PFSK-1 (cell line): ENCODE measurements around the gene PLEKHM1.
A peak's percentile ranks its signal among the peaks of the same experiment; 100 is the strongest.

Experiments used
- FOXP2 ChIP-seq: optimal IDR thresholded peaks from 2 replicates; pipeline ENCODE3; 2011; ENCODE audit warnings: borderline replicate concordance, control low read depth, inconsistent platforms; ENCODE audit not compliant: insufficient read depth; ENCODE audit errors: extremely low read length, extremely low read depth
- POLR2AphosphoS5 ChIP-seq: IDR thresholded peaks from 2 replicates; pipeline ENCODE4 v1.6.1; 2012; ENCODE audit warnings: low read depth, mild to moderate bottlenecking, control low read depth, low read length, moderate library complexity
- SIN3A ChIP-seq: IDR thresholded peaks from 2 replicates; pipeline ENCODE4 v1.6.1; 2012; ENCODE audit warnings: mild to moderate bottlenecking, low read length, moderate library complexity, borderline replicate concordance; ENCODE audit not compliant: insufficient read depth
- TAF1 ChIP-seq: IDR thresholded peaks from 2 replicates; pipeline ENCODE4 v1.6.1; 2012; ENCODE audit warnings: low read length, control low read depth, borderline replicate concordance; ENCODE audit not compliant: insufficient read depth
- TF ChIP-seq, protein P1 (sequence below), 2 experiments: IDR thresholded peaks; 2 replicates each; pipeline versions ENCODE4 v1.6.1 to v1.8.0; 2011 to 2012; ENCODE audit warnings: low read depth in 2 of 2, low read length in 2 of 2, control low read depth in 1 of 2, inconsistent platforms in 1 of 2, mild to moderate bottlenecking in 1 of 2, moderate library complexity in 1 of 2; ENCODE audit not compliant: insufficient read depth in 1 of 2

The PLEKHM1 gene

DNA sequence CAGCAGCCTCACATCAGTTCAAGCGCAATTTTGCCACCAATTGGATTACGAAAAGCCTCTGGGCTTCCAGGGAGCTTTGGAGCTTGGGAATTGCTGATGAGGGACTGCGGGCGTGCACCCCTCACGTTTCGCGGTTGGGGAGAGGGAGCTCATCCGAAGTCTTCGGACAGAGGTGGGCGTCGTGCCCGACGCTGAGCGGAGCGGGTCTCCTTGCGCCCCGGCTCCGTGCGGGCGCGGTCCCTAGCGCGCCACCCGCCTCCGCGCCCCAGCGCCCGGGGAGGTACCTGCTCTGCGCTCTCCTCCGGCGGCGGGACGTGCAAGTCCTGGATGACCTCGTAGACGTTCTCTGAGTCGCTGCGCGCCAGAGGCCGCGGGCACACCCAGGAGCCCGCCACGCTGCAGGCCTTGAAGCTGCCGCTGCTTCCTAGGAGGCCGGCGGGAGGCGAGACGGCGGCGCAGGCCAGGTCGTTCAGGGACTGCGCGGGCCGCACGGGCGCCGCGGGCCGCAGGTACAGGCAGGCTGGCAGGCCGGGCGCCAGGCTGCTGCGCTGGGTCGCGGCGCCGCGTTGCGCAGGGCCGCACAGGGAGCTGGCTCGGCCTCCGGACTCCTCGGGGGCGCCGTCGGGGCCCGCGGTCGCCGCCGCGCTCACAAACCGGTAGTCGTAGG is 61.0 kb downstream of the PLEKHM1 start:
- TF ChIP-seq, protein P1, sequence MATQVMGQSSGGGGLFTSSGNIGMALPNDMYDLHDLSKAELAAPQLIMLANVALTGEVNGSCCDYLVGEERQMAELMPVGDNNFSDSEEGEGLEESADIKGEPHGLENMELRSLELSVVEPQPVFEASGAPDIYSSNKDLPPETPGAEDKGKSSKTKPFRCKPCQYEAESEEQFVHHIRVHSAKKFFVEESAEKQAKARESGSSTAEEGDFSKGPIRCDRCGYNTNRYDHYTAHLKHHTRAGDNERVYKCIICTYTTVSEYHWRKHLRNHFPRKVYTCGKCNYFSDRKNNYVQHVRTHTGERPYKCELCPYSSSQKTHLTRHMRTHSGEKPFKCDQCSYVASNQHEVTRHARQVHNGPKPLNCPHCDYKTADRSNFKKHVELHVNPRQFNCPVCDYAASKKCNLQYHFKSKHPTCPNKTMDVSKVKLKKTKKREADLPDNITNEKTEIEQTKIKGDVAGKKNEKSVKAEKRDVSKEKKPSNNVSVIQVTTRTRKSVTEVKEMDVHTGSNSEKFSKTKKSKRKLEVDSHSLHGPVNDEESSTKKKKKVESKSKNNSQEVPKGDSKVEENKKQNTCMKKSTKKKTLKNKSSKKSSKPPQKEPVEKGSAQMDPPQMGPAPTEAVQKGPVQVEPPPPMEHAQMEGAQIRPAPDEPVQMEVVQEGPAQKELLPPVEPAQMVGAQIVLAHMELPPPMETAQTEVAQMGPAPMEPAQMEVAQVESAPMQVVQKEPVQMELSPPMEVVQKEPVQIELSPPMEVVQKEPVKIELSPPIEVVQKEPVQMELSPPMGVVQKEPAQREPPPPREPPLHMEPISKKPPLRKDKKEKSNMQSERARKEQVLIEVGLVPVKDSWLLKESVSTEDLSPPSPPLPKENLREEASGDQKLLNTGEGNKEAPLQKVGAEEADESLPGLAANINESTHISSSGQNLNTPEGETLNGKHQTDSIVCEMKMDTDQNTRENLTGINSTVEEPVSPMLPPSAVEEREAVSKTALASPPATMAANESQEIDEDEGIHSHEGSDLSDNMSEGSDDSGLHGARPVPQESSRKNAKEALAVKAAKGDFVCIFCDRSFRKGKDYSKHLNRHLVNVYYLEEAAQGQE (IDR thresholded peaks at IDR 0.05; ENCODE audit: insufficient read depth in 1 of 2, low read depth in 2 of 2, low read length in 2 of 2) = no peak
- TF ChIP-seq TAF1 (no peak), POLR2AphosphoS5 (no peak), FOXP2 (no peak), SIN3A (no peak)

DNA sequence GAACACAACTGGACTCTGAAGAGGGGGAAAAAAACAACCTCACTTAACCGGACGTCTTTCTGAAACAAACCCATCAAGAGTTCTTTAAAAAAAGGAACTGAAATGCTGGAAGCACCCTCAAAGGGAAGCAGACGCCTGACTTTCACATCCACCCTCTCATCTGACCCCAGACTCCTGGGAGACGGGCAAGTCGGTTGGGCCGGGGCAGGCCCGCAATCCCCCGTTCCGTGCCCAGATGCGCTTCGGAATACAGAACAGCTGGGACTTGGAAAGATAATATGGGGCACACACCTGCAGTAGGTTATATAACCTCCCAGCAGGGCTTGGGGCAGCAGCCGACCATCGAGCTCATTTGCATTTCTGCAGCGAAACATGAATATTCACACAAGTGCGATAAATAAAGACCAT is 61.6 kb downstream of the PLEKHM1 start:
- TF ChIP-seq SIN3A (no peak), POLR2AphosphoS5 (no peak), FOXP2 (no peak), TAF1 (no peak)
- TF ChIP-seq, protein P1 (IDR thresholded peaks at IDR 0.05; ENCODE audit: insufficient read depth in 1 of 2, low read depth in 2 of 2, low read length in 2 of 2) = no peak

- TF ChIP-seq FOXP2 (peak; percentile 51), TAF1 (no peak), POLR2AphosphoS5 (no peak), SIN3A (no peak)
- TF ChIP-seq, protein P1 (IDR thresholded peaks at IDR 0.05; ENCODE audit: insufficient read depth in 1 of 2, low read depth in 2 of 2, low read length in 2 of 2) = no peak
These were observed 62.4 kb downstream of the PLEKHM1 start for GRCh38 chr17:45428050-45428617.

- TF ChIP-seq SIN3A (no peak), POLR2AphosphoS5 (no peak)
- TF ChIP-seq, protein P1 (IDR thresholded peaks at IDR 0.05; ENCODE audit: insufficient read depth in 1 of 2, low read depth in 2 of 2, low read length in 2 of 2) = no peak
These were observed 63.2 kb downstream of the PLEKHM1 start for GRCh38 chr17:45427181-45427835.
